WTC11 (cell line): ENCODE measurements around the gene TIGD3. TPM values are rescaled to one million over a fixed set of nuclear protein-coding genes. Genes with fewer than 3 reads are reported as not detected.

Source experiments
- ATAC-seq: fragments of 200-7000 bp; cut with Tn5 transposase; 2 replicates; pipeline ENCODE4 v1.10.0; 2021; ENCODE audit warnings: mild to moderate bottlenecking, moderate library complexity
- CTCF ChIA-PET: fragments of 300-600 bp; sonication (Branson Sonifier 250); formaldehyde crosslinking; loops from one replicate; lab custom pipeline; 2021; ENCODE audit warnings: antibody characterized with exemption; lab: Charles Lee
- POLR2A ChIA-PET: fragments of 350-600 bp; sonication (Branson Sonifier 250); formaldehyde crosslinking; loops from one replicate; lab custom pipeline; 2021; ENCODE audit warnings: antibody characterized with exemption; lab: Charles Lee
- DNase-seq: peaks from one replicate; pipeline ENCODE4 v3.0.0; 2021; ENCODE audit warnings: low spot score
- H3K27ac Mint-ChIP-seq: 2 replicates; pipeline ENCODE4 v1.8.0; 2021; ENCODE audit warnings: mixed read lengths
- H3K27me3 Mint-ChIP-seq: 2 replicates; pipeline ENCODE4 v1.8.0; 2021; ENCODE audit warnings: low read depth, mild to moderate bottlenecking, moderate library complexity, mixed read lengths
- H3K36me3 Mint-ChIP-seq: 2 replicates; pipeline ENCODE4 v1.8.0; 2021; ENCODE audit warnings: mixed read lengths
- H3K4me1 Mint-ChIP-seq: 2 replicates; pipeline ENCODE4 v1.8.0; 2022; ENCODE audit warnings: mixed read lengths
- H3K4me3 Mint-ChIP-seq: 2 replicates; pipeline ENCODE4 v1.8.0; 2021; ENCODE audit warnings: mild to moderate bottlenecking, moderate library complexity, mixed read lengths
- H3K9me3 Mint-ChIP-seq: 2 replicates; pipeline ENCODE4 v1.8.0; 2021; ENCODE audit warnings: mixed read lengths
- ATF2 ChIP-seq: sonication (generic); formaldehyde crosslinking; IDR thresholded peaks from 2 replicates; pipeline ENCODE4 v1.8.1; 2022; ENCODE audit warnings: low read depth, missing genetic modification reagents, borderline replicate concordance
- CREB1 ChIP-seq: sonication (generic); formaldehyde crosslinking; IDR thresholded peaks from 2 replicates; pipeline ENCODE4 v1.8.0; 2023; ENCODE audit warnings: mild to moderate bottlenecking, missing genetic modification reagents
- CTCF ChIP-seq: fragments of 200-600 bp; IDR thresholded peaks from 2 replicates; pipeline ENCODE4 v1.8.0; 2022; ENCODE audit warnings: antibody characterized with exemption
- ELF4 ChIP-seq: sonication (generic); formaldehyde crosslinking; IDR thresholded peaks from 2 replicates; pipeline ENCODE4 v1.8.1; 2022; ENCODE audit warnings: low read depth, mild to moderate bottlenecking, moderate library complexity, missing genetic modification reagents
- ERG ChIP-seq: fragments of 250-450 bp; sonication (Bioruptor Pico); IDR thresholded peaks from 2 replicates; pipeline ENCODE4 v1.8.0; 2021; ENCODE audit warnings: mild to moderate bottlenecking
- FOXJ3 ChIP-seq: sonication (generic); formaldehyde crosslinking; IDR thresholded peaks from 2 replicates; pipeline ENCODE4 v1.9.0; 2021; ENCODE audit warnings: missing genetic modification reagents, mild to moderate bottlenecking, borderline replicate concordance
- FOXP1 ChIP-seq: sonication (generic); formaldehyde crosslinking; IDR thresholded peaks from 2 replicates; pipeline ENCODE4 v1.8.0; 2022; ENCODE audit warnings: missing genetic modification reagents, mild to moderate bottlenecking, moderate library complexity, borderline replicate concordance
- MXD4 ChIP-seq: fragments of 250-450 bp; sonication (Bioruptor Pico); IDR thresholded peaks from 2 replicates; pipeline ENCODE4 v1.8.0; 2021; ENCODE audit warnings: mild to moderate bottlenecking, moderate library complexity, borderline replicate concordance
- NR2C2 ChIP-seq: sonication (generic); formaldehyde crosslinking; IDR thresholded peaks from 2 replicates; pipeline ENCODE4 v1.8.0; 2022; ENCODE audit warnings: mild to moderate bottlenecking, missing genetic modification reagents
- OVOL2 ChIP-seq: fragments of 250-450 bp; sonication (Bioruptor Pico); IDR thresholded peaks from 2 replicates; pipeline ENCODE4 v1.9.0; 2021; ENCODE audit warnings: mild to moderate bottlenecking, borderline replicate concordance
- RORB ChIP-seq: fragments of 250-450 bp; sonication (Bioruptor Pico); IDR thresholded peaks from 2 replicates; pipeline ENCODE4 v1.9.0; 2021; ENCODE audit warnings: mild to moderate bottlenecking
- SMAD3 ChIP-seq: sonication (generic); formaldehyde crosslinking; IDR thresholded peaks from 2 replicates; pipeline ENCODE4 v1.8.0; 2022; ENCODE audit warnings: missing genetic modification reagents, mild to moderate bottlenecking, borderline replicate concordance
- SOX15 ChIP-seq: fragments of 250-450 bp; sonication (Bioruptor Pico); IDR thresholded peaks from 2 replicates; pipeline ENCODE4 v1.9.0; 2021; ENCODE audit warnings: mild to moderate bottlenecking
- ZNF423 ChIP-seq: fragments of 250-450 bp; sonication (Bioruptor Pico); IDR thresholded peaks from 2 replicates; pipeline ENCODE4 v2.1.2; 2022; ENCODE audit warnings: mild to moderate bottlenecking, moderate library complexity
- ZNF671 ChIP-seq: fragments of 250-450 bp; sonication (Bioruptor Pico); IDR thresholded peaks from 2 replicates; pipeline ENCODE4 v1.8.0; 2021; ENCODE audit warnings: mild to moderate bottlenecking
- total RNA-seq: library from RNA; stranded (reverse); gene quantifications from 3 replicates; pipeline ENCODE4 v1.2.3, GENCODE V29; 2021
- TF ChIP-seq, protein P1 (sequence below): sonication (generic); formaldehyde crosslinking; IDR thresholded peaks from 2 replicates; pipeline ENCODE4 v1.8.0; 2022; ENCODE audit warnings: missing genetic modification reagents
- TF ChIP-seq, protein P2 (sequence below): sonication (generic); formaldehyde crosslinking; IDR thresholded peaks from 2 replicates; pipeline ENCODE4 v1.8.1; 2023; ENCODE audit warnings: mild to moderate bottlenecking, missing genetic modification reagents
- TF ChIP-seq, protein P3 (sequence below): sonication (generic); formaldehyde crosslinking; IDR thresholded peaks from 2 replicates; pipeline ENCODE4 v1.8.0; 2023; ENCODE audit warnings: missing genetic modification reagents, mild to moderate bottlenecking, borderline replicate concordance

TIGD3 gene
- total RNA-seq, 1 experiment from 2014 or later = 1.9 TPM

GRCh38 chr11:65377036-65377435 is 22.5 kb downstream of the TIGD3 start (continued):
- TF ChIP-seq FOXP1 (CRISPR knock-in tag) (no peak), FOXJ3 (CRISPR knock-in tag) (no peak), NR2C2 (CRISPR knock-in tag) (no peak), ELF4 (CRISPR knock-in tag) (no peak)

DNA sequence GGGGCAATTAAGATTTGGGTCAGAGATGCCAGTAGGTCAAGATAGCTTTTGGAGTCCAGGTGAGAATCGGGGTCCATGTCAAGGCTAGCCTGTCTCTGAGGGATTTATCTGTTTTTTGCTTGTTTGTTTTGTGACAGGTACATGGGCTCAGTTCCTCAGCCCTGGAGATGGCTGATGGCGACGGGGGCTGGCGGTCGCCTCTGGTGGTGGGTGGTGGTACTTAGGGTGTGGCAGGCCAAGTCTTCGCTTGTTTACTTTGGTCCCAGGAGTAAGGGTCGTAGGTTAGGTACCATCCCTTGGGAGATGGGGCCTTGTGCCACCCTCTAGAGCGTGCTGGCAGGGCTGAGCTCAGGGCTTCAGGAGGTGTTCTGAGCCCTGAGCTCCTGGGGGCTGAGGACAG is 23.2 kb downstream of the TIGD3 start:
- DNase-seq = no peak
- Mint-ChIP-seq H3K27ac (no peak overlapping the region), H3K27me3 (no peaks in the 10 kb centered on the region; the same call in 1 of the 2 replicates), H3K4me3 (no peak overlapping the region), H3K4me1 (peaks cover 11% of the 10 kb centered on the region), H3K36me3 (no peaks in the 10 kb centered on the region), H3K9me3 (no peaks in the 10 kb centered on the region)
- CTCF ChIA-PET = interaction anchor here (0.6 to 2.3 kb wide), 6 partner anchors 11 to 216 kb away, joined by 3 to 14 read pairs (median 4); no protein-coding TSS in a partner anchor
- POLR2A ChIA-PET = no interaction called here
- ATAC-seq = peak; percentile 13; the same call in 1 of the 2 replicates
- TF ChIP-seq ZNF671 = no peak
- TF ChIP-seq SMAD3 = no peak
- no peak; the same call in 1 of the 2 replicates for TF ChIP-seq CTCF
- TF ChIP-seq MXD4 (CRISPR knock-in tag) = no peak
- TF ChIP-seq, protein P1, sequence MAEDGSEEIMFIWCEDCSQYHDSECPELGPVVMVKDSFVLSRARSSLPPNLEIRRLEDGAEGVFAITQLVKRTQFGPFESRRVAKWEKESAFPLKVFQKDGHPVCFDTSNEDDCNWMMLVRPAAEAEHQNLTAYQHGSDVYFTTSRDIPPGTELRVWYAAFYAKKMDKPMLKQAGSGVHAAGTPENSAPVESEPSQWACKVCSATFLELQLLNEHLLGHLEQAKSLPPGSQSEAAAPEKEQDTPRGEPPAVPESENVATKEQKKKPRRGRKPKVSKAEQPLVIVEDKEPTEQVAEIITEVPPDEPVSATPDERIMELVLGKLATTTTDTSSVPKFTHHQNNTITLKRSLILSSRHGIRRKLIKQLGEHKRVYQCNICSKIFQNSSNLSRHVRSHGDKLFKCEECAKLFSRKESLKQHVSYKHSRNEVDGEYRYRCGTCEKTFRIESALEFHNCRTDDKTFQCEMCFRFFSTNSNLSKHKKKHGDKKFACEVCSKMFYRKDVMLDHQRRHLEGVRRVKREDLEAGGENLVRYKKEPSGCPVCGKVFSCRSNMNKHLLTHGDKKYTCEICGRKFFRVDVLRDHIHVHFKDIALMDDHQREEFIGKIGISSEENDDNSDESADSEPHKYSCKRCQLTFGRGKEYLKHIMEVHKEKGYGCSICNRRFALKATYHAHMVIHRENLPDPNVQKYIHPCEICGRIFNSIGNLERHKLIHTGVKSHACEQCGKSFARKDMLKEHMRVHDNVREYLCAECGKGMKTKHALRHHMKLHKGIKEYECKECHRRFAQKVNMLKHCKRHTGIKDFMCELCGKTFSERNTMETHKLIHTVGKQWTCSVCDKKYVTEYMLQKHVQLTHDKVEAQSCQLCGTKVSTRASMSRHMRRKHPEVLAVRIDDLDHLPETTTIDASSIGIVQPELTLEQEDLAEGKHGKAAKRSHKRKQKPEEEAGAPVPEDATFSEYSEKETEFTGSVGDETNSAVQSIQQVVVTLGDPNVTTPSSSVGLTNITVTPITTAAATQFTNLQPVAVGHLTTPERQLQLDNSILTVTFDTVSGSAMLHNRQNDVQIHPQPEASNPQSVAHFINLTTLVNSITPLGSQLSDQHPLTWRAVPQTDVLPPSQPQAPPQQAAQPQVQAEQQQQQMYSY = no peak
- TF ChIP-seq OVOL2 = no peak
- TF ChIP-seq ATF2 (CRISPR knock-in tag) = no peak
- TF ChIP-seq, protein P2, sequence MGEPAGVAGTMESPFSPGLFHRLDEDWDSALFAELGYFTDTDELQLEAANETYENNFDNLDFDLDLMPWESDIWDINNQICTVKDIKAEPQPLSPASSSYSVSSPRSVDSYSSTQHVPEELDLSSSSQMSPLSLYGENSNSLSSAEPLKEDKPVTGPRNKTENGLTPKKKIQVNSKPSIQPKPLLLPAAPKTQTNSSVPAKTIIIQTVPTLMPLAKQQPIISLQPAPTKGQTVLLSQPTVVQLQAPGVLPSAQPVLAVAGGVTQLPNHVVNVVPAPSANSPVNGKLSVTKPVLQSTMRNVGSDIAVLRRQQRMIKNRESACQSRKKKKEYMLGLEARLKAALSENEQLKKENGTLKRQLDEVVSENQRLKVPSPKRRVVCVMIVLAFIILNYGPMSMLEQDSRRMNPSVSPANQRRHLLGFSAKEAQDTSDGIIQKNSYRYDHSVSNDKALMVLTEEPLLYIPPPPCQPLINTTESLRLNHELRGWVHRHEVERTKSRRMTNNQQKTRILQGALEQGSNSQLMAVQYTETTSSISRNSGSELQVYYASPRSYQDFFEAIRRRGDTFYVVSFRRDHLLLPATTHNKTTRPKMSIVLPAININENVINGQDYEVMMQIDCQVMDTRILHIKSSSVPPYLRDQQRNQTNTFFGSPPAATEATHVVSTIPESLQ = no peak
- no peak for TF ChIP-seq CREB1 (CRISPR knock-in tag)
- TF ChIP-seq, protein P3, sequence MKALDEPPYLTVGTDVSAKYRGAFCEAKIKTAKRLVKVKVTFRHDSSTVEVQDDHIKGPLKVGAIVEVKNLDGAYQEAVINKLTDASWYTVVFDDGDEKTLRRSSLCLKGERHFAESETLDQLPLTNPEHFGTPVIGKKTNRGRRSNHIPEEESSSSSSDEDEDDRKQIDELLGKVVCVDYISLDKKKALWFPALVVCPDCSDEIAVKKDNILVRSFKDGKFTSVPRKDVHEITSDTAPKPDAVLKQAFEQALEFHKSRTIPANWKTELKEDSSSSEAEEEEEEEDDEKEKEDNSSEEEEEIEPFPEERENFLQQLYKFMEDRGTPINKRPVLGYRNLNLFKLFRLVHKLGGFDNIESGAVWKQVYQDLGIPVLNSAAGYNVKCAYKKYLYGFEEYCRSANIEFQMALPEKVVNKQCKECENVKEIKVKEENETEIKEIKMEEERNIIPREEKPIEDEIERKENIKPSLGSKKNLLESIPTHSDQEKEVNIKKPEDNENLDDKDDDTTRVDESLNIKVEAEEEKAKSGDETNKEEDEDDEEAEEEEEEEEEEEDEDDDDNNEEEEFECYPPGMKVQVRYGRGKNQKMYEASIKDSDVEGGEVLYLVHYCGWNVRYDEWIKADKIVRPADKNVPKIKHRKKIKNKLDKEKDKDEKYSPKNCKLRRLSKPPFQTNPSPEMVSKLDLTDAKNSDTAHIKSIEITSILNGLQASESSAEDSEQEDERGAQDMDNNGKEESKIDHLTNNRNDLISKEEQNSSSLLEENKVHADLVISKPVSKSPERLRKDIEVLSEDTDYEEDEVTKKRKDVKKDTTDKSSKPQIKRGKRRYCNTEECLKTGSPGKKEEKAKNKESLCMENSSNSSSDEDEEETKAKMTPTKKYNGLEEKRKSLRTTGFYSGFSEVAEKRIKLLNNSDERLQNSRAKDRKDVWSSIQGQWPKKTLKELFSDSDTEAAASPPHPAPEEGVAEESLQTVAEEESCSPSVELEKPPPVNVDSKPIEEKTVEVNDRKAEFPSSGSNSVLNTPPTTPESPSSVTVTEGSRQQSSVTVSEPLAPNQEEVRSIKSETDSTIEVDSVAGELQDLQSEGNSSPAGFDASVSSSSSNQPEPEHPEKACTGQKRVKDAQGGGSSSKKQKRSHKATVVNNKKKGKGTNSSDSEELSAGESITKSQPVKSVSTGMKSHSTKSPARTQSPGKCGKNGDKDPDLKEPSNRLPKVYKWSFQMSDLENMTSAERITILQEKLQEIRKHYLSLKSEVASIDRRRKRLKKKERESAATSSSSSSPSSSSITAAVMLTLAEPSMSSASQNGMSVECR (CRISPR knock-in tag) = no peak
- TF ChIP-seq ERG (CRISPR knock-in tag) = no peak
- TF ChIP-seq SOX15 (CRISPR knock-in tag) = no peak
- no peak for TF ChIP-seq RORB (CRISPR knock-in tag)
- no peak for TF ChIP-seq ZNF423 (CRISPR knock-in tag)
